GM18868 (cell line): ENCODE data around the gene RHO.
"Not testable (repeated sequence)": the region's sequence is repeated elsewhere in the genome, so short reads cannot be mapped to it uniquely, and the experiment has no call there.

Experiments used
- ATAC-seq: cut with Tn5 transposase; IDR thresholded peaks from one replicate; pipeline ENCODE4 v1.9.1; 2021; ENCODE audit warnings: mild to moderate bottlenecking, moderate library complexity; ENCODE audit not compliant: unreplicated experiment

The RHO gene

GRCh38 chr3:129528589-129529100, at the start of gene RHO:
Gene RHO, plus strand, starts transcription at chr3:129528639. Its CDS starts 95 bp downstream, at chr3:129528734.
- no peak for ATAC-seq

GRCh38 chr3:129481225-129481765, 47.1 kb upstream of the RHO start:
- not testable (repeated sequence) for ATAC-seq

- ATAC-seq, result no peak
Observed at GRCh38 chr3:129481766-129482332, 46.6 kb upstream of the RHO start.

GRCh38 chr3:129482721-129483120, 45.7 kb upstream of the RHO start:
- no peak for ATAC-seq

- ATAC-seq, result no peak
Observed at GRCh38 chr3:129483870-129484269, 44.6 kb upstream of the RHO start.

GRCh38 chr3:129485146-129485545, 43.3 kb upstream of the RHO start:
- ATAC-seq, result not testable (repeated sequence)

GRCh38 chr3:129485721-129486663, 42.4 kb upstream of the RHO start:
- ATAC-seq, result no peak

- no peak for ATAC-seq
Observed at GRCh38 chr3:129486664-129487035, 41.8 kb upstream of the RHO start.

- ATAC-seq, result no peak
Observed at GRCh38 chr3:129487183-129487867, 41.1 kb upstream of the RHO start.

GRCh38 chr3:129487868-129488335, 40.5 kb upstream of the RHO start:
- ATAC-seq, result not testable (repeated sequence)

- ATAC-seq, result not testable (repeated sequence)
Observed at GRCh38 chr3:129489258-129489657, 39.2 kb upstream of the RHO start.

GRCh38 chr3:129490273-129490675, 38.2 kb upstream of the RHO start:
- peak; percentile 80 for ATAC-seq

GRCh38 chr3:129491077-129491476, 37.4 kb upstream of the RHO start:
- ATAC-seq, result not testable (repeated sequence)

GRCh38 chr3:129491794-129492193, 36.6 kb upstream of the RHO start:
- ATAC-seq, result no peak

GRCh38 chr3:129492691-129493090, 35.7 kb upstream of the RHO start:
- ATAC-seq, result no peak

- no peak for ATAC-seq
Observed at GRCh38 chr3:129493206-129493605, 35.2 kb upstream of the RHO start.

- not testable (repeated sequence) for ATAC-seq
Observed at GRCh38 chr3:129494499-129494898, 33.9 kb upstream of the RHO start.

- not testable (repeated sequence) for ATAC-seq
Observed at GRCh38 chr3:129495006-129495639, 33.3 kb upstream of the RHO start.

GRCh38 chr3:129497876-129498275, 30.6 kb upstream of the RHO start:
- not testable (repeated sequence) for ATAC-seq
